Stomach (tissue), 4 donors: ENCODE results near the gene SULT6B1.

ENCODE experiments used
- CTCF ChIP-seq, 7 experiments: fragments of 450-650 bp in 4 of 7; fragments of 200-600 bp in 3 of 7; sonication (generic) in 3 of 7; IDR thresholded peaks; one replicate each; pipeline ENCODE4 v1.5.1; 2016 to 2019; ENCODE audit warnings: antibody characterized with exemption in 7 of 7, control low read depth in 2 of 7, mild to moderate bottlenecking in 1 of 7
- EP300 ChIP-seq: sonication (generic); formaldehyde crosslinking; IDR thresholded peaks from one replicate; pipeline ENCODE4 v1.6.1; 2017; ENCODE audit warnings: antibody characterized with exemption
- POLR2A ChIP-seq, 4 donors: fragments of 450-650 bp; IDR thresholded peaks; one replicate each; pipeline ENCODE4 v1.6.1; 2016; ENCODE audit warnings: antibody characterized with exemption in 4 of 4, control low read depth in 2 of 4, mild to moderate bottlenecking in 1 of 4, moderate library complexity in 1 of 4
- POLR2AphosphoS5 ChIP-seq, 3 donors: sonication (generic); formaldehyde crosslinking; IDR thresholded peaks; one replicate each; pipeline ENCODE4 v1.6.1; 2016; ENCODE audit warnings: antibody characterized with exemption in 3 of 3

GRCh38 chr2:37188570-37188969 lies at the start of gene SULT6B1:
- no peak for TF ChIP-seq CTCF (IDR thresholded peaks at IDR 0.05)
- TF ChIP-seq POLR2A (IDR thresholded peaks at IDR 0.05): no peak
- TF ChIP-seq POLR2AphosphoS5 (IDR thresholded peaks at IDR 0.05): no peak
- TF ChIP-seq EP300: no peak
